B cell (primary cell): Measurements from ENCODE around the gene MYZAP. TPM values are rescaled to one million over a fixed set of nuclear protein-coding genes. Genes with fewer than 3 reads are reported as not detected.

Experiments
- ATAC-seq: fragments of 200-7000 bp; cut with Tn5 transposase; one replicate; pipeline ENCODE4 v1.10.0; 2021; ENCODE audit warnings: low read depth, mild to moderate bottlenecking, moderate number of reproducible peaks, moderate library complexity
- CTCF ChIA-PET: fragments of 350-600 bp; sonication (Branson Sonifier 250); formaldehyde crosslinking; loops from one replicate; lab custom pipeline; 2021; ENCODE audit warnings: antibody characterized with exemption, inconsistent platforms; lab: Charles Lee
- POLR2A ChIA-PET: fragments of 350-600 bp; sonication (Branson Sonifier 250); formaldehyde crosslinking; loops from one replicate; lab custom pipeline; 2021; ENCODE audit warnings: antibody characterized with exemption; lab: Charles Lee
- DNase-seq: peaks from one replicate; pipeline ENCODE4 v3.0.0; 2013
- H2AFZ ChIP-seq: 2 replicates; pipeline ENCODE4 v1.6.1; 2012; ENCODE audit warnings: mild to moderate bottlenecking, low read depth, low read length; ENCODE audit not compliant: insufficient read depth, poor library complexity, severe bottlenecking
- H3K27ac ChIP-seq, 2 donors: 1 replicate in 1 of 2; 2 replicates in 1 of 2; pipeline ENCODE4 v1.5.1; 2012 to 2013; ENCODE audit warnings: low read length in 2 of 2, mild to moderate bottlenecking in 2 of 2, moderate library complexity in 1 of 2
- H3K27me3 ChIP-seq, 4 experiments: fragments of 200-600 bp in 1 of 4; sonication (generic) in 1 of 4; replicated peaks in 1 of 4; 1 replicate in 2 of 4; 2 replicates in 2 of 4; pipeline versions ENCODE4 v1.6.1 to v1.7.0; 2013 to 2016; ENCODE audit warnings: low read length in 3 of 4, mild to moderate bottlenecking in 2 of 4, mixed read lengths in 1 of 4, moderate library complexity in 1 of 4; ENCODE audit not compliant: insufficient read depth in 4 of 4, control insufficient read depth in 3 of 4; ENCODE audit errors: control extremely low read depth in 1 of 4
- H3K36me3 ChIP-seq, 2 experiments: replicated peaks in 1 of 2; 1 replicate in 1 of 2; 2 replicates in 1 of 2; pipeline versions ENCODE4 v1.6.1 to v1.7.1; 2013; ENCODE audit warnings: low read length in 1 of 2; ENCODE audit not compliant: insufficient read depth in 2 of 2, control insufficient read depth in 1 of 2; ENCODE audit errors: control extremely low read depth in 1 of 2, extremely low read depth in 1 of 2
- H3K4me1 ChIP-seq, 2 donors: fragments of 200-600 bp in 1 of 2; sonication (generic) in 1 of 2; 1 replicate in 1 of 2; 2 replicates in 1 of 2; pipeline versions ENCODE4 v1.5.1 to v1.6.1; 2013 to 2017; ENCODE audit warnings: low read length in 2 of 2; ENCODE audit not compliant: control insufficient read depth in 2 of 2, insufficient read depth in 2 of 2
- H3K4me2 ChIP-seq: replicated peaks from 2 replicates; pipeline ENCODE3; 2012; ENCODE audit warnings: mild to moderate bottlenecking, low read depth, low read length; ENCODE audit not compliant: poor library complexity, severe bottlenecking
- H3K4me3 ChIP-seq, 5 experiments: fragments of 200-600 bp in 1 of 5; sonication (generic) in 1 of 5; 1 replicate in 3 of 5; 2 replicates in 2 of 5; pipeline versions ENCODE4 v1.5.1 to v1.7.0; 2011 to 2016; ENCODE audit warnings: low read length in 4 of 5, mild to moderate bottlenecking in 4 of 5, low read depth in 2 of 5, control low read depth in 1 of 5, moderate library complexity in 1 of 5; ENCODE audit not compliant: insufficient read depth in 1 of 5; ENCODE audit errors: control extremely low read depth in 1 of 5, extremely low read depth in 1 of 5
- H3K79me2 ChIP-seq: fragments of 200-600 bp; sonication (generic); one replicate; pipeline ENCODE4 v1.6.0; 2016; ENCODE audit warnings: low read length; ENCODE audit not compliant: control insufficient read depth, insufficient read depth
- H3K9ac ChIP-seq: fragments of 200-600 bp; sonication (generic); 2 replicates; pipeline ENCODE4 v1.6.1; 2017; ENCODE audit warnings: mild to moderate bottlenecking, low read length, moderate library complexity
- H3K9me3 ChIP-seq, 3 donors: one replicate each; pipeline versions ENCODE4 v1.6.1 to v1.7.1; 2013; ENCODE audit warnings: low read length in 2 of 3; ENCODE audit not compliant: control insufficient read depth in 2 of 3, insufficient read depth in 1 of 3; ENCODE audit errors: control extremely low read depth in 1 of 3
- H4K20me1 ChIP-seq: 2 replicates; pipeline ENCODE4 v1.6.0; 2012; ENCODE audit warnings: mild to moderate bottlenecking, low read length; ENCODE audit not compliant: insufficient read depth, control insufficient read depth, poor library complexity, severe bottlenecking
- H3K27ac Mint-ChIP-seq: one replicate; pipeline ENCODE4 v1.8.0; 2021; ENCODE audit warnings: mixed read lengths
- H3K27me3 Mint-ChIP-seq: one replicate; pipeline ENCODE4 v1.8.0; 2021; ENCODE audit warnings: mixed read lengths
- H3K4me1 Mint-ChIP-seq: one replicate; pipeline ENCODE4 v1.8.0; 2021; ENCODE audit warnings: mixed read lengths
- H3K4me3 Mint-ChIP-seq: one replicate; pipeline ENCODE4 v1.8.0; 2021; ENCODE audit warnings: mixed read lengths
- H3K9me3 Mint-ChIP-seq: one replicate; pipeline ENCODE4 v1.8.0; 2022; ENCODE audit warnings: mixed read lengths; ENCODE audit not compliant: insufficient read depth
- CTCF ChIP-seq: fragments of 200-600 bp; IDR thresholded peaks from one replicate; pipeline ENCODE4 v1.8.0; 2022; ENCODE audit warnings: antibody characterized with exemption, mild to moderate bottlenecking
- EZH2 ChIP-seq: IDR thresholded peaks from 2 replicates; pipeline ENCODE4 v1.6.1; 2012; ENCODE audit warnings: borderline replicate concordance, low read depth, mild to moderate bottlenecking, moderate library complexity, low read length; ENCODE audit not compliant: insufficient read depth, poor library complexity, severe bottlenecking
- WGBS: methylation state at CpG from one replicate; pipeline ENCODE4 v1.1.5; 2013; ENCODE audit warnings: missing lambda C conversion rate; ENCODE audit not compliant: insufficient coverage; 5-methylcytosine and 5-hydroxymethylcytosine counted together
- intact Hi-C: fragments of 100-400 bp; cut with micrococcal nuclease; formaldehyde crosslinking; loops from one replicate; pipeline ENCODE4 v1.10.0; 2022
- polyA plus RNA-seq: library from polyadenylated mRNA; depleted of rRNA; stranded (reverse); fragments of >200 nt; gene quantifications from 2 replicates; pipeline ENCODE4 v1.2.3, GENCODE V29; 2012
- total RNA-seq, 2 donors: library from RNA; stranded (reverse); fragments of 120-200 nt in 1 of 2; gene quantifications; 1 replicate in 1 of 2; 2 replicates in 1 of 2; pipeline versions ENCODE4 v1.2.3 to v1.2.4, GENCODE V29; 2013 to 2022

The MYZAP gene
- total and polyA plus RNA-seq, 2 donors (not counting 1 experiment from before 2014, with no cell fraction given) = 1.0 to 2.8 TPM

GRCh38 chr15:57694279-57694678 is 102.6 kb downstream of the MYZAP start:
- Histone ChIP-seq H3K4me2 (no peak overlapping the region), H4K20me1 (no peaks in the 10 kb centered on the region), H3K4me1 (no peaks in the 10 kb centered on the region), H3K27ac (no peak overlapping the region), H2AFZ (no peak overlapping the region), H3K27me3 (peaks cover 0 to 8% (median 3%) of the 10 kb centered on the region in 4 experiments), H3K4me3 (no peak overlapping the region), H3K36me3 (no peaks in the 10 kb centered on the region), H3K9ac (no peak overlapping the region), H3K79me2 (no peaks in the 10 kb centered on the region), H3K9me3 (peaks cover 0 to 1% (median 0%) of the 10 kb centered on the region in 3 donors)
- Mint-ChIP-seq H3K27me3 (peaks cover 48% of the 10 kb centered on the region), H3K9me3 (no peaks in the 10 kb centered on the region), H3K27ac (no peak overlapping the region), H3K4me1 (no peaks in the 10 kb centered on the region), H3K4me3 (no peak overlapping the region)
- ChIA-PET POLR2A (interaction anchor here (0.6 kb wide), 1 partner anchor 12 kb away, joined by 4 read pairs; the partner anchor contains the start of gene POLR2M), CTCF (no interaction called here)
- DNase-seq (no peak), ATAC-seq (no peak)
- no peak for TF ChIP-seq EZH2
- TF ChIP-seq CTCF = no peak
- WGBS = no CpG with 5 or more reads among the region's 1 CpG
- intact Hi-C loops = no loop called here

- Mint-ChIP-seq H3K4me3 (no peak overlapping the region), H3K27ac (no peak overlapping the region), H3K4me1 (no peaks in the 10 kb centered on the region), H3K27me3 (peaks cover 59% of the 10 kb centered on the region), H3K9me3 (no peaks in the 10 kb centered on the region)
- H3K4me3 ChIP-seq = no peak overlapping the region
- ATAC-seq (no peak), DNase-seq (no peak)
- WGBS = 93% methylated on average over 4 of the region's 5 CpGs
- POLR2A ChIA-PET = no interaction called here
- H4K20me1 ChIP-seq = no peaks in the 10 kb centered on the region
- no peaks in the 10 kb centered on the region for H3K4me1 ChIP-seq
- no peaks in the 10 kb centered on the region for H3K79me2 ChIP-seq
- no peak overlapping the region for H2AFZ ChIP-seq
- H3K4me2 ChIP-seq = no peak overlapping the region
- CTCF ChIA-PET = no interaction called here
- H3K27me3 ChIP-seq = peaks cover 0 to 16% (median 6%) of the 10 kb centered on the region in 4 experiments
- no peak for TF ChIP-seq CTCF
- no peak for TF ChIP-seq EZH2
- peaks cover 0 to 1% (median 0%) of the 10 kb centered on the region in 3 donors for H3K9me3 ChIP-seq
- intact Hi-C loops = no loop called here
- H3K36me3 ChIP-seq = no peaks in the 10 kb centered on the region
- no peak overlapping the region for H3K27ac ChIP-seq
- H3K9ac ChIP-seq = no peak overlapping the region
Observed at GRCh38 chr15:57696146-57696545, 104.4 kb downstream of the MYZAP start.
